GM18526 (cell line): ENCODE data around the gene SLC35F4.

Experiments
- POLR2A ChIP-seq: IDR thresholded peaks from 3 replicates; pipeline ENCODE4 v1.6.1; 2011; ENCODE audit not compliant: insufficient read length; ENCODE audit errors: extremely low read depth

Gene SLC35F4

GRCh38 chr14:57760896-57761295 is 105.0 kb downstream of the SLC35F4 start:
- no peak for TF ChIP-seq POLR2A

GRCh38 chr14:57755018-57755521 is 110.8 kb downstream of the SLC35F4 start:
- TF ChIP-seq POLR2A, result no peak

- TF ChIP-seq POLR2A, result no peak
These were observed 111.4 kb downstream of the SLC35F4 start for GRCh38 chr14:57754527-57754926.

GRCh38 chr14:57753821-57754220 is 112.1 kb downstream of the SLC35F4 start:
- no peak for TF ChIP-seq POLR2A

GRCh38 chr14:57751400-57751799 is 114.5 kb downstream of the SLC35F4 start:
- no peak for TF ChIP-seq POLR2A

- no peak for TF ChIP-seq POLR2A
These were observed 116.6 kb downstream of the SLC35F4 start for GRCh38 chr14:57749267-57749666.

- TF ChIP-seq POLR2A, result no peak
These were observed 117.6 kb downstream of the SLC35F4 start for GRCh38 chr14:57748279-57748678.

GRCh38 chr14:57747036-57747435 is 118.9 kb downstream of the SLC35F4 start:
- no peak for TF ChIP-seq POLR2A

- TF ChIP-seq POLR2A, result no peak
These were observed 119.3 kb downstream of the SLC35F4 start for GRCh38 chr14:57746563-57746962.

- TF ChIP-seq POLR2A, result no peak
These were observed 126.4 kb downstream of the SLC35F4 start for GRCh38 chr14:57739516-57739915.

GRCh38 chr14:57737598-57737997 is 128.3 kb downstream of the SLC35F4 start:
- TF ChIP-seq POLR2A, result no peak

- TF ChIP-seq POLR2A, result no peak
These were observed 129.5 kb downstream of the SLC35F4 start for GRCh38 chr14:57736391-57736790.

- TF ChIP-seq POLR2A, result no peak
These were observed 130.6 kb downstream of the SLC35F4 start for GRCh38 chr14:57735276-57735675.

GRCh38 chr14:57732463-57733285 is 133.2 kb downstream of the SLC35F4 start:
- TF ChIP-seq POLR2A, result no peak

- TF ChIP-seq POLR2A, result no peak
These were observed 136.4 kb downstream of the SLC35F4 start for GRCh38 chr14:57729208-57730187.
